Measurements from ENCODE around the gene BDH1.
"Not testable (repeated sequence)": the region's sequence is repeated elsewhere in the genome, so short reads cannot be mapped to it uniquely, and the experiment has no call there.

The BDH1 gene, protein sequence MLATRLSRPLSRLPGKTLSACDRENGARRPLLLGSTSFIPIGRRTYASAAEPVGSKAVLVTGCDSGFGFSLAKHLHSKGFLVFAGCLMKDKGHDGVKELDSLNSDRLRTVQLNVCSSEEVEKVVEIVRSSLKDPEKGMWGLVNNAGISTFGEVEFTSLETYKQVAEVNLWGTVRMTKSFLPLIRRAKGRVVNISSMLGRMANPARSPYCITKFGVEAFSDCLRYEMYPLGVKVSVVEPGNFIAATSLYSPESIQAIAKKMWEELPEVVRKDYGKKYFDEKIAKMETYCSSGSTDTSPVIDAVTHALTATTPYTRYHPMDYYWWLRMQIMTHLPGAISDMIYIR

DNA sequence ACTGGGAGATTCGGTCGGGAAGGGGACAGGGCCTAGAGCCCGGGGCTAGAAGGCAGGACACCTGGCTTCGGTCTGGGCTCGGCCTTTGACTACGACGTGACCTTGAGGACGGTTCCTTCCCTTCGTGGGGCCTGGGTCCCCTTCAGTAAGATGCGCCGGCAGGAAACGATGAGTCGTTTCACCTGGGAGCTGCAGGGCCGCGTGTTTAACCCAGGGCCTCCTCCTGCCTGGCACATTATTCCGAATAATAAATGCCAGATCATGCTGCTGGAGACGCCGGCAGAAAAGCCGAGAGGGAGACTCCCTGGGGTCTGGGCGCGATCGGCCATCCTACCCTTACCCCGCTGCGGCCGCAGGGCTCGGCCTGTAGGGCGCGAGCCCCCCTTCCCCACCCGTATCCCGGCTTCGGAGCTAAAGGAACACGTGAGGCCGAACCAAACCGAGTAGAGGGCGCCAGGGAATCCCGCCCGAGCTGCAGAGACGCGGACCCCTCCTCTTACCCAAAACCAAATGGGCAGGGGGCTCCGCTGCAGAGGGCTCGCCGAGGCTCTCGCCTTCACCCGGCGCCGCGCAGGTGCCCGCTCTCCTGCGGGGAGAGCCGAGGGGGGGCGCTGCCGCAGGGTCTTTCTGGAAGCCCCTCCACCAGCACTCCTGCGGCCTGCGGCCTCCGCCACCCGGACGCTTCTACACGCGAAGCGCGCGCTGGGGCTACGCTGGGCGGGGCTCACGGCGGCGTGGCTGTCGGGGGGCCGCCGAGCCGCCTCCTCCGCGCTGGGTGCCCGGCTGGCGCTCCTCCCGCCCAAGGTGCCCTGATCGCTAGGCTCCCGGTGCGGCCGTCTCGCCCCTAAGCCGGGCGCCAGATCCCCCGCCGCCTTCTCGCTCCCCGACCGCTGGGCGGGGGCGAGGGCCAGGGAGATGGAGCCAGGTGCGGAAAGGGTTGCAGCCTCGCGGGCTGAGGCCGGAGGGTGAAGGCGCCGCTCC lies at the start of gene BDH1:
BDH1 (minus strand) TSS at position 688 of the 981 bp plus-strand sequence. CDS start 9,525 bp downstream, outside the sequence.
- peak; percentile 9 to 54 for DNase-seq

DNA sequence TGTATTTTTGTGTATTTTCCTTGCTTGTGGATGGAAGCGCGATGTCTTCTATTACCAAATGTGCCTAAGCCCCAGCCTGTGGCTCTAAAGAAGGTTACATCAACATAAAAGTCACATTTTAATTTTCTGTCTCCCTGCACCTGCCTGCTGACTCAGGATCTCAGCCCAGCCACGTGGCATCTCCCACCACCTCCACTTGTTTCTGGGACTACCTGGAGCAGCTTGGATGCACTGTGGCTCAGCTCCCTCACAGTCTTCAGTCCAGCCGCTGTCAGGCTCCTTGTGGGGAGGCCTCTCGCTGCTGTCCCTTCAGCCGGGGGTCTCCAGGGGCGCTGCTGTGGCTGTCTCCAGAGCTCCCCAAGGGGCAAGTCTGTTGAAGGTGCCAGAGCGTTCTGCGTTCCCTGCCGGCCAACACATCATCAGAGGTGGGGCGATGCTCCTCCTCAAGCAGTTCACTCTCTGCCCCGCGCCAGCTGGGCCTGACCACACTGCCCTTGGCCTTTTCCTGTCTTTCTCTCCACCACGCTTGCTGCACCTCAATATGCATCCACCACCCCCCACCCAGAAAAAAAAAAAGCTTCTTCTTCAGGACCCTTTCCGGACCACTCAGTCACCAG lies 47.7 kb upstream of the BDH1 start:
- DNase-seq: no peak

DNA sequence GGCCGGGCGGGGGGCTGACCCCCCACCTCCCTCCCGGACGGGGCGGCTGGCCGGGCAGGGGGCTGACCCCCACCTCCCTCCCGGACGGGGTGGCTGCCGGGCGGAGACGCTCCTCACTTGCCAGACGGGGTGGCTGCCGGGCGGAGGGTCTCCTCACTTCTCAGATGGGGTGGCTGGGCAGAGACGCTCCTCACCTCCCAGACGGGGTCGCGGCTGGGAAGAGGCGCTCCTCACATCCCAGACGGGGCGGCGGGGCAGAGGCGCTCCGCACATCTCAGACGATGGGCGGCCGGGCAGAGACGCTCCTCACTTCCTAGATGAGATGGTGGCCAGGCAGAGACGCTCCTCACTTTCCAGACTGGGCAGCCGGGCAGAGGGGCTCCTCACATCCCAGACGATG lies 46.6 kb upstream of the BDH1 start:
- not testable (repeated sequence) for DNase-seq

DNA sequence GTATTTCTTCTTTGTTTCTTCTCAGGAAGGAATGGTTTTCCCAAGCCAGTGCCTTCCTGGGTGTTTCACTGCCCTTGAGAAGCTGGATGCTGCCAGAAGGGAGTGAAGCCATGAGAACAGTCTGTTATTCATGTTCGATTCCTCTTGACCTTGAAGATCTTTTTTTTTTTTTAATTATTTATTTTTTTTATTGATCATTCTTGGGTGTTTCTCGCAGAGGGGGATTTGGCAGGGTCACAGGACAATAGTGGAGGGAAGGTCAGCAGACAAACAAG lies 45.7 kb upstream of the BDH1 start:
- DNase-seq: not testable (repeated sequence)

DNA sequence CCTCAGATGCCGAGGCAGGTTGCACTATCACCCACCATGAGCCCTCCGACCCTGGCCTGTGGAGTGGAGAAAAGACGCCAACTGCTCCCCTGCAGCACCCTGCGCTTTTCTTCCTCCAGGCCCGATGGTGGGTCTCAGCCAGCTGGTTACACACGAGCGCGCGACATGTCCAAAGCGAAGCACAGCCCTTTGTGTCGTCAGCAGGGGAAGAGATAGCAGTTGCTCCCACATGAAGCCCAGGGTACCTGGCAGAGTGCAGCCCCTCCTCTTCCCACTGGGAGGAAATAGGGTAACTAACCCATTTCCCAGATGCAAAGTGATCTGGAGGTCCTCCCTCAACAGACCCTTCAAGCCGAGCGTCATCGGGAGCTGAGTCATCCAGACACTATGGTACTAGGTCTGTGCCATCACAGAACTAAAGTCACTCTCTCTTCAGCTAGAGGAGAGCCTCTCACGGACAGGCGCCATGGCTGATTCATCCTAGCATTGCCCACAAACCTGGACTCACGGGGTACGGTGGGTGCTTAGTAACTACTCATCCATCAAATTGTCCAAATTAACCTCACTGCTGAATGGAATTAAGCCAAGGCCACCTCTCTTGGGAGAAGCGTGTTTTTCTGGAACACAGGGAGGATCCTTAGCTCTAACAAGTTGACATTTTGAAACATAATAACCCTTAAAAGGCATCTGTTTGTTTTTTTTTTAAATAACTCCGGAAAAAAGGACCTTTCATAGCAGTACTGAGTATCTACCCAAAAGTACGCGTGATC lies 45.2 kb upstream of the BDH1 start:
- no peak for DNase-seq

DNA sequence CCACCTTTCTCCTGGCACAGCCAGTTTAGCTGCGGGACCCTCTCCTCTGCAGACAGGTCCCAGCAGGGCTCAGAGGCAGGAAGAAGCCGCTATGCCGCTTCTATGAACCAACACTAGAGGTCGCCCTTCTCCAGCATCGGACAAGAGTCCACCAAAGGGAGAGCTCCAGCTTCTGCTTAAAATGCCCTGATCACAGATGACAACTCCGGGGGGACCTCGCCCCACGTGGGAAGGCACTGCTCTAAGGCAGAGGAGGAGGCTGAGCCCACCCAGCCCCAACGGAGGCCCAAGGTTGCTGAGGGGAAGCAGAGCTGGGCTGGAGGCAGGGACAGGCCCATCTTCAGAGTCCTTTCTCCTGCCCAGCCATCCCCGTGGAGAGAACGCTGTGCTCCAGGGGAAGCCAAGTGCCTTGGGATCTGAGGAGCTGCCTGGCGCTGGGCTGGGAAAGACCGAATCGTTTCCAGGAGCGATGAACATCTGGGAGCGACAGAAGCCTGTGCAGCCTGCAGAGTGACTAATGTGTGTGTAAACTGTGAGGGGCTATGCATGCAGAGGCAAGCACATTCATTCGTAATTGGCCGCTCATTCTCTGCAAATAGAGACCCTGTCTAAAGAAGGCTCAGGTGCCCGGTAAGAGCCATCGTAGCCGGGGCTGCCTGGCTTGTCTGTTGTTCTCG lies 43.5 kb upstream of the BDH1 start:
- DNase-seq: no peak

DNA sequence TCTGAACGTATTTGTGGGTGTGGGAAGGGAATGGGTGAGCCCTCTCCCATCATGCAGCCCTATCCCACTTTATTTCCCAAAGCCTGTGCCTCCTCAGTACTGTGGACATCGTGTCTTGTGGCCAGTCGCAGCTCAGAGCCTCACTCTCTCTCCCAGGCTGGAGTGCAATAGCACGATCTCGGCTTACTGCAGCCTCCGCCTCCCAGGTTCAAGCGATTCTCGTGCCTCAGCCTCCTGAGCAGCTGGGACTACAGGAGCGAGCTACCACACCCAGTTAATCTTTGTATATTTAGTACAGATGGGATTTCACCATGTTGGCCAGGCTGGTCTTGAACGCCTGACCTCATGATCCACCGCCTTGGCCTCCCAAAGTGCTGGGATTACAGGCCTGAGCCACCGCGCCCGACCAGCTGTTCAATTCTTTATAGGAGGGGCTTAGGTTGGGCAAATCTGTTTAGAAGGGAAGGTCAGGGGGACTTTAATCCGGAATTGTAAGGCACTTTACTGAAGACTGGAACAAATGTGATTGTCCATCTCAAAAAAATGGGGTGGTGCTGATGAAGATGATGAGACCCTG lies 42.7 kb upstream of the BDH1 start:
- DNase-seq: no peak

DNA sequence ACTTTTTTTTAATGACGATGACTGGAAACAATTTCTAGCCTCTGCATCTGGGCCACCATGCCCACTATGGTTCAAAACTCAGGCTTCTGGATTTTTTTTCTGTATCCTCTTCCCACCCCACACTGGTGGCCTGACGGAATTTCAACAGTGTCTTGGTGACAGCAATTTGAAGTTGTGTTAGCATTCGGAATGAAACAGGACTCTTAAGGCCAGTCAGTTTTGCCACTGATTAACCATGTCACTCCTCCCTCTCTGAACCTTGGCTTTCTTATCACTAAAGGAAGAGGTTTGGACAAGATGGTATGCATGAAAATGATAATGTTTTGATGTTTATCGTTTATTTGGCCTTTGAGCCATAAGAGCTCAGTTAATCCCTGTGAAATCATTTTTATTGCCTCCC lies 41.6 kb upstream of the BDH1 start:
- DNase-seq: no peak

DNA sequence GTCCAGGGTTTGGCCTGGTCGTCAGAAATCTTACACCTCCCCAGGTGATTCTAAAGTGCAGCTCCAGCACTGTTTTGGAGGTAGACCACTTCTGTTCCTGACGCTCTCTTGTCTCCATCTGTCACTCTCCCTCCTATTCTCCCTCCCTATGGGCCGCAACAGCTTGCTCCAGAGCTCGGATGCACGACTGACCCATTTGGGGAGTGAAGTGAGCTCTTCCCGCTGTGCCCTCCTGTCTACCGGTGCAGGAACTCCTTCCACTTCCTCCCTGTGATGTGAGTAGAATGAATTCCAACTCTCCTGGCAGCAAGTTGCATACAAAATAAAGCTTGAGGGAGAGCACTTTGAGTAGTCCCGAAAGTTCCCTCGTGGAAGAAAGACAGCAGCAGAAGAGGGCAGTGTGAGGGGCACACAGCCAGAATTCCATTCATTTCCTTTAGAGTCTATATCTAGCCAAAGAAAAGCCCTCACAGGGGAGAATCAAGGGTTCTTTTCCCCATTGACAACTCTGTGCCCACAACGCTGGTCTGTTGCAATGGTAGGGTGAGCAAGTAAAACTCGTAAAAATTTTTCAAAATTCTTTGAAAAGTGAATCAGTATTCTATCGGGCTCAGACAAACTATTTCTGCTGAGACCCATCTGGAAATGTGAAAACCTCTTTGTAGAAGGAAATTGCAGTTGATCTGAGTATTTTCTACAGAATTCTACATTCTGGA lies 39.9 kb upstream of the BDH1 start:
- DNase-seq: no peak

DNA sequence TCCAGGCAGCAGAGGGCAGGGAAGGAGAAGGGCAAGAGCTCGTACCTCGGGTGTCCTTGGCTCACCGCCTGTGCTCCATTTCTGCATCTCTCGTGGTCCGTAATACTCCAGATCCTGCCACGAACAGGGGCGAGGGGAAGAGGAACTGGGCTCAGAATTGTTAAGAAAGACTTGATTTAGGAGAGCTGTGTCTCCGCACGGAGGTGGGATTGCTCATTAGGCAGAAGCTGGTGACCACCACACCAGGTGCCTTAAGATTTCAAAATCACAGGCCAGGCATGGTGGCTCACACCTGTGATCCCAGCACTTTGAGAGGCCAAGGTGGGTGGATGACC lies 37.2 kb upstream of the BDH1 start:
- DNase-seq: no peak

DNA sequence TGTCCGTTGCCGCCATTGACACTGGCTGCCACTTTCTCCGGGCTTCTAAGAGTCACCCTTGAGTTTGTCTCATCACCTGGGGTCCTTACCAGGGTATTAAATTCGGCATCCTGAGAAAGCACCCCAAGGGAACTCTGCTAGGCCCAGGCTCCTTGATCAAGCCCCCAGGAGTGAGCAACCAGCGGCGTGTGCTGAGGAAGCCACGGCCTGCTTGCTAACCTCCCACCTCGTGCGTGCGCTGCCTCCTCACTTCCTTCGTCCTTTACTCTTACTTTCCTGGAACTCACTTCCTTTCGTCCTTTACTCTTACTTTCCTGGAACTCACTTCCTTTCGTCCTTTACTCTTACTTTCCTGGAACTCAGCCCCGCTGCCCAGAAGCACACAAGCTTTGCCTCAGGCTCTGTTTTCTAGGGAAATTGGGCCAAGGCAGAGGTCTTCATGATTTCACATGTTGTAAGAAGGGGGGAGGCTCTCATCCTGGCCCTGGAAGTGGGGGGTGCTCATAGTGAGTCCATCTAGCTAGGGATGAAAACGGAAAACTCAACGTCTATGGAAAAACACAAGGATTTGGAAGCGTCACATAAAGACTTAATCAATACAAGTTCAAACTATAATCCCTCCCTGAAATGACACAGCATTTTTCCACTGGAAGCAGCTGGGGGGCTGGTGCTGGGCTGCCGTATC lies 36.7 kb upstream of the BDH1 start:
- no peak for DNase-seq

DNA sequence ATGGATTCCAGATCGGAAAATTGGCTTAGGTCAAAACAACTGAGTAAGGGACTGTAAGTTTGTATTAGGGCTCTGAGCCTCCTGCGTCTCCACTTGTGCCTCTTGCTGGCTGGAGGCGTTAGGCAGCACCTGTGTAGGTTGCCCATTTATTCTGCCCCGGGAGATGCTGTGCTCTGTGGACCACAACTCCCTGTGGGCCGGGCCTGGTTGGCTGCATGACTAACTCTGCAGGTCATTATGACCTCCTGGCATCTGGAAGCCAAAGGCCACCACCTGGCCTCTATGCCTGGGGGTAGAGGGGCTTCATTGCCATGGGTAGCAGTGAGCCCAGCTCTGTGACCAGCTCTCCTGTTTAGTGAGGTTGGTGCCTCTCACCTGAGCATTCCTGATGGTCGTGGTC lies 36.0 kb upstream of the BDH1 start:
- no peak for DNase-seq

DNA sequence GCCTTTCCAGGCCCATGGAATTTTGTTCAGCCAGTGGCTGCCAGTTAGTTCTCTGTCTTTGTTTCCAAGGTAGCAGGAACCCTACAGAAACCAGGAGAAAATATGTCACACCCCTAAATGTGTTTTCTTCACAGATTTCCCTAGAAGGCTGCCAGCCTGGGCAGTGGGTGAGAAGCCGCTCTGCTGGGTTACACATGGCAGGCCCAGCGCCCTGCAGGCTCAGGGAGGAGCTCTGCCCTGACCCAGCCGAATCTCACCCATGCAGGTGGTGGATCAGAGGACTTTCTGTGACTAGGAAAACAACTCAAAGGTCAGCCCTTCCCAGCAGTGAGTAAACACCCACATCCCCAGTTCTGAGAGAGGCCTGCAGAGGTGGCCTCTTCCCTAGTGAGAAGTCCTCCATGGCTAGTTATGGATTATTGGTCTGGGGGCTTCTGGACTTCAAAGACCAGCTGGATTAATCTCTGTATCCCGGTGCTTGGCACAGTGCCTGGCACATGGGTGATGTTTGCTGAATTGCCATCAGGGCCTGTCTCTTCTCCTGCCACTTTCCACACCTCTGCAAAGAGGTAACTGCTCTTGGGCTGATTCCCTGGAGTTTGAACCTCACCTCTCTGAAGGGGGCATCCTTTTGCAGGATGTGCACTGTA lies 34.7 kb upstream of the BDH1 start:
- DNase-seq: no peak

DNA sequence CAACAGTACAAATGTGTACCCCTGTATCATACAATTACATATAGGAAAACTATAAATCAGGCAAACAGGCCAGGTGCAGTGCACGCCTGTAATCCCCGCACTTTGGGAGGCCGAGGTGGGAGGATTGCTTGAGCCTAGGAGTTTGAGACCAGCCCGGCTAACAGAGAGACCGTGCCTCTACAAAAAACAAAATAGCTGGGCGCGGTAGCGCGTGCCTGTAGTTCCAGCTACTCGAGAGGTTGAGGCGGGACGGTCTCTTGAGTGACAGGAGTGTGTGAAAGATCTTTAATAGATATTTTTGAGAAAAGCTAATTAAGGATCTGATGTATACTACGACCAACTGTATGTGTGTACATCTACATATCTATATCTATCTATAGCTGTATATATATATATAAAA lies 33.8 kb upstream of the BDH1 start:
- no peak for DNase-seq

DNA sequence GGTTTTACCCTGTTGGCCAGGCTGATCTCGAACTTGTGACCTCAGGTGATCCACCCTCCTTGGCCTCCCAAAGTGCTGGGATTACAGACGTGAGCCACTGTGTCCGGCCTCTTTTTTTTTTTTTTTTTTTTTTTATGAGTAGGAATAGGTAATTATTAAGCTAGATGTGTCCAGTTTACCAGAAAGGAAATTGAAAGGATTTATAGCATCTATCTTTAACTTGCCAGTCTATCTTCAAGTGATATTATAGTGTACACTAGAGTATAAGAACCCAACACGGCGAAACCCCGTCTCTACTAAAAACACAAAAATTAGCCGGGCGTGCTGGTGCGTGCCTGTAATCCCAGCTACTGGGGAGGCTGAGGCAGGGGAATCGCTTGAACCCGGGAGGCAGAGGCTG lies 31.0 kb upstream of the BDH1 start:
- not testable (repeated sequence) for DNase-seq

DNA sequence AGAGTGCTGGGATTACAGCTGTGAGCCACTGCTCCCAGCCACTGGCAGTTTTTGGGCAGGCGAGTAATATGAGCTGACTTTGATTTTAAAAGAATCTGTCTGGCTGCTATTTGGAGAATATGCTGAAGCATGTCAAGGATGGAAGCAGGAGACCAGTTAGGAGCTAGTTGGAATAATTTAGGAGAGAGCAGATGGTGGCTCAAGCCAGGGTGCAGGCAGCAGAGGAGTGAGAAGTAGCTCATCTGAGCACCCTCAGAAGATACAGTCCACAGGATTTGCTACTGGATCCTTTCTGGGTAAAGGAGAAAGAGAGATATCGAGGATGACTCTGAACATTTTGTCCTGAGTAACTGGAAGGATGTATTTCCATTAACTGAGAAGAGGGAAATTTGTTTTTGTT lies 30.4 kb upstream of the BDH1 start:
- DNase-seq: no peak

DNA sequence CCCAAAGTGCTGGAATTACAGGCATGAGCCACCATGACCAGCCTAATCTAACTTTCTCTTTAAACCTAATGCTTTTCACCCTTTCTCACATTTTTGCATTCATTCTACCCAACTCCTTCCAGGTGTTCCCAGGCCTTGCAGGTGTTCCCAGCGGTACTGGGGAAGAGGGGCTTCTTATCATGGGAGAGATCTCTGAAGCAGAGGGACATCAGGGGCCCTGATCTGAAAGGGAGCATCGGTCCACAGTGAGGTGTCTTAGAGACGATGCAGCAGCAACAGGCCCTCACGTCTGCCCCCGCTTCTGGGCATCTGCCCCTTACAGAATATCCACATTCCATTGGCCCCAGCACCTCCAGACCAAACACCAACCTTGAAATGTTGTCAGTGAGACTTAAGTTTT lies 29.0 kb upstream of the BDH1 start:
- no peak for DNase-seq

DNA sequence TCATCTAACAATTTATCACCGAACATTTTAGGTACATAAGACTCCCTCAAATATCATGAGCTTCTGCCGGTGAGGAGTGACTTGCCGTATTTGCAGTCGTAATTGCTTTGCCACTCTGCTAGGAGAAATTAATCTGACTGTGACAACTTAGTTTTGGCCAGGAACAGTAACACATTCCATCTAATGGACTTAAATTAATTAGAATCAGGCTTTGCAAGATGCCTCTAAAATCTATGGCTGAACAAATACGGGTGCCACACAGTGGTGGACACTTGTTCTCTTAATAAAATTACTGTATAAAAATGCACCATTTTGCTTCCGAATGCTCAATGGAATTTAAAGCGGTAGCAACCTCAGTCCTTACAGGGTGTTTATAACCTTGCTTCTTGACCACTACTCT lies 27.6 kb upstream of the BDH1 start:
- DNase-seq: no peak

DNA sequence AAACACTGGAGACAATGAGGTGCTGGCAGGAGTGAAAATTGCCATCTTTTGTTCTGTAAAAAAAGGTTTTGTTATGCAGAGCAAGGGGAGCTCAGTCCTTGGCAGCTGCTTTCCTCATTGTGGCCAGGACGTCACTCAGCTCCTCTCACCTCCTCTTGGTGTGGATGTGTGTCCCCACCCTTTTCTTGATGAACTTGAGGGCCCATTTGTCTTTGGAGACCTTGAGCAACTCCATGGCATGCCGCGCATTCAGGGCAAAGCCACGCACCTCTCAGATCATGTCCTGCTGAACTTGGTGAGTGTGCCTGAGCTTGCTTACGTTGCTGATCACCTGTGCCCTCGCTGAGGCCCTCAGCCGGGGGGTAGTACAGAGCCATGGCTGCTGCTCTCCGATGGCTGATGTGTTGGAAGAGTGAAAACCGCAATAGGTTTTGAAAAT lies 24.5 kb upstream of the BDH1 start:
- DNase-seq: no peak

DNA sequence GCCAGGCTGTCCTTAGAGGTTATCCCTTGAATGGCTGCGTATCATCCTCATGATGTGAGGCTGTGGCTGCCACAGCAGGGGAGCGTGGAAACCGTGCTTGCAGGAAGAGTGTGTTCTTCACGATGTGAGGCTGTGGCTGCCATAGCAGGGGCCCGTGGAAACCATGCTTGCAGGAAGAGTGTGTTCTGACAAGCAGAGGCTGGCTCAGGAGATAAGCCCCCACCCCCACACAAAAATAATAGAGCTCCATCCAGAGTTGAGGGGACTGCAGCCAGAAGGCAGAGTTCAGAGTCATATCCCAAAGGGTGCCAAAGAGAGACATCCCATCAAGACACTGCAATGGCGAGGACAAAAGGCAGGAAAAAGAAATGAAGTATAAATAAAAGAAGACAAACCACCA lies 22.6 kb upstream of the BDH1 start:
- DNase-seq: no peak
